ENCODE data around the gene IDI1.
"Not testable (repeated sequence)": the region's sequence is repeated elsewhere in the genome, so short reads cannot be mapped to it uniquely, and the experiment has no call there.

Gene IDI1

DNA sequence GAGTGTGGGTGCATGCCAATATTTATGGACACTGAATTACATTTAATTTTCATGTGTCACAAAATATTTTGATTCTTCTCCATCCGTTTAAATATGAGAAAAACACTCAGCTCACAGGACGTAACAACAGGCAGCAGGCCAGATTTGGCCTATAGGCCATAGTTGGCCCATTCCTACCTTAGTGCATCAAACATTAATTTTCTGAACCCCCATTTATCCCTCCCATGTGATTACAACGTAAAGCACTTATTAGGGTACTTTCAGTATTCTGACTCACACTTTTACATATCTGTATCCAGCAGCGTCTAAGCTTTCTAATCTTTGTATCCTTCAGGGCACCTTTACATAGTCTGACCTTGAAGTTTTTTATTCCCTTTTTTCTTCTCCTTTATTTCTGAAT, 4.0 kb downstream of the IDI1 start:
- Histone ChIP-seq H3K4me3 (no peak overlapping the region), H3K27ac (peak overlapping the region in 1 of 2 donors; percentile 35)
- no peak for DNase-seq (ENCODE audit: low spot score)
- TF ChIP-seq, protein P1, sequence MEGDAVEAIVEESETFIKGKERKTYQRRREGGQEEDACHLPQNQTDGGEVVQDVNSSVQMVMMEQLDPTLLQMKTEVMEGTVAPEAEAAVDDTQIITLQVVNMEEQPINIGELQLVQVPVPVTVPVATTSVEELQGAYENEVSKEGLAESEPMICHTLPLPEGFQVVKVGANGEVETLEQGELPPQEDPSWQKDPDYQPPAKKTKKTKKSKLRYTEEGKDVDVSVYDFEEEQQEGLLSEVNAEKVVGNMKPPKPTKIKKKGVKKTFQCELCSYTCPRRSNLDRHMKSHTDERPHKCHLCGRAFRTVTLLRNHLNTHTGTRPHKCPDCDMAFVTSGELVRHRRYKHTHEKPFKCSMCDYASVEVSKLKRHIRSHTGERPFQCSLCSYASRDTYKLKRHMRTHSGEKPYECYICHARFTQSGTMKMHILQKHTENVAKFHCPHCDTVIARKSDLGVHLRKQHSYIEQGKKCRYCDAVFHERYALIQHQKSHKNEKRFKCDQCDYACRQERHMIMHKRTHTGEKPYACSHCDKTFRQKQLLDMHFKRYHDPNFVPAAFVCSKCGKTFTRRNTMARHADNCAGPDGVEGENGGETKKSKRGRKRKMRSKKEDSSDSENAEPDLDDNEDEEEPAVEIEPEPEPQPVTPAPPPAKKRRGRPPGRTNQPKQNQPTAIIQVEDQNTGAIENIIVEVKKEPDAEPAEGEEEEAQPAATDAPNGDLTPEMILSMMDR (IDR thresholded peaks at IDR 0.05), result no peak

DNA sequence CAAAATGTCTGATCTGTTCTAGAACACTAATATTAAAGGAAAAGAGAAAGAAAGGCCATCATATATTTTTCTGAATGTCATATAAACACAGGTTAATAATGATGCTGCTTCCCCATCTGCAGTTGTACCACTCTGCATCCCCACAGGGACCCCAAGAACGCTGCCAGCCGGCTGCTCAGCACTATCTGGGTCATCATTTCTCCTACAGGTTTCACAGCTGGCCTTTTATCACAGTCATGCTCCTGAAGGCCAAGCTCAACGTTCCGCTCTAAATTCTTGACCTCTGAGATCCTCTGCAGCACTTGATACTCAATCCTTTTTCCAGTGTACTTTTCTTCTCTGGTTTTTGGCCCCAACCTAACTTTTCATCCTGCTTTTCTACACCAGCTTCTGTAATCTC, 4.8 kb downstream of the IDI1 start:
- TF ChIP-seq, protein P1 (IDR thresholded peaks at IDR 0.05), result no peak
- DNase-seq (ENCODE audit: low spot score), result no peak
- Histone ChIP-seq H3K4me3 (peak overlapping the region; percentile 25), H3K27ac (peak overlapping the region in 1 of 2 donors; percentile 70)

DNA sequence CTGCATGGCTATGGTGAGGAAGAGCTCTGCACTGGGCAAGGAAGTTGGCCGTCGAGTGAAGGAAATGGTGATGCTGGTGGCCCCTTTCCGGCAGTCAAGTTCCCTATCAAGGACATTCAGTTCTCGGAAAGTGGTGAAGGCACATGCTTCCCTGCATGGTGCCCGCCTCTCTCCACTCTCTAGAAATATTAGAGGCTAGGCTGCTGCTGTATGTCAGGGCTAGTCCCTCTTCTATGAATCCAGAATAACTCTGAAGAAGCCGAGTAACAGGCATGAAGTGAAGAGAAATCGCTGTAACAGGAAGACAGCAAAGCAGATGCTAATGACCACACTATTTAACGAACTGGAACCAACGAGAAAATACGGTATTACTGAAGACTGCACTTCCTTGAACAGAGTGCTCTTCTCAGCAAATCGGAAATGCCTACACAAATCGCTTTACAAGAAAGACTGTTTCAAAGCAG, 5.4 kb downstream of the IDI1 start:
- Histone ChIP-seq H3K27ac (peak overlapping the region in 1 of 2 donors; percentile 70), H3K4me3 (peak overlapping the region; percentile 25)
- DNase-seq (ENCODE audit: low spot score), result no peak
- TF ChIP-seq, protein P1 (IDR thresholded peaks at IDR 0.05), result no peak

DNA sequence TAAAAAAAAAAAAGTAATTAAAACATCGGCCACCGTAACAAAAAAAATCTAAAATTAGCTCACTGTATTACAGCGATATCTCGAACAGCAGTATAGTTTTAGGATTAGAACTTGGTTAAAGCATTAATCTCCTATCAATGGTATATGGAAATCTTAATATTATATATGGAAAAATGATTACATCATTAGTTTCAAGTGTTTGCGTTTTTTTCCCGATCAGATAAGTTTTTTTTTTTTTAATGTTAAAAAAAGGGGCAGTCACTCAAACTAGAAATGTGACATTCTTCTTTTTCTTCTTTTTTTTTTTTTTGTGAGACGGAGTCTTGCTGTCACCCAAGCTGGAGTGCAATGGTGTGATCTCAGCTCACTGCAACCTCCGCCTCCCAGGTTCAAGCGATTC, 7.4 kb downstream of the IDI1 start:
- no peak overlapping the region for H3K27ac ChIP-seq
- no peak for DNase-seq (ENCODE audit: low spot score)
- no peak overlapping the region for H3K4me3 ChIP-seq
- TF ChIP-seq, protein P1 (IDR thresholded peaks at IDR 0.05), result no peak

DNA sequence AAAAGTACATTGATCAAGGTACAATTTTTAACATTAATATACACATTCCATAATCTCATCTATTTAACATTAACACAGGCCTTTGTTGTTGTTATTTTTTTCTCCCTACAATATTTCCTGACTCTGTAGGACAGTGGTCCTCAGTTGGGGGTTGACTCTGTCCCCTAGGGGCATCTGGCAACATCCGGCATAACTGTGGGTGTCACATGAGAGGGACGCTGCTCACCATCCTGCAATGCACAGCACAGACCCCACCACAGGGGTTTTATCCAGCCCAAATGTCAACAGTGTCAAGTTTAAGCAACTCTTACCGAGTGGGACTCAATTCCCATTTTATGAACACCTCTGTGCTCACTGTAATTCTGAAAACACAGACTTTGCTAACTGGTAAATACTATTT, 8.8 kb downstream of the IDI1 start:
- TF ChIP-seq, protein P1 (IDR thresholded peaks at IDR 0.05), result no peak
- no peak overlapping the region for H3K27ac ChIP-seq

DNA sequence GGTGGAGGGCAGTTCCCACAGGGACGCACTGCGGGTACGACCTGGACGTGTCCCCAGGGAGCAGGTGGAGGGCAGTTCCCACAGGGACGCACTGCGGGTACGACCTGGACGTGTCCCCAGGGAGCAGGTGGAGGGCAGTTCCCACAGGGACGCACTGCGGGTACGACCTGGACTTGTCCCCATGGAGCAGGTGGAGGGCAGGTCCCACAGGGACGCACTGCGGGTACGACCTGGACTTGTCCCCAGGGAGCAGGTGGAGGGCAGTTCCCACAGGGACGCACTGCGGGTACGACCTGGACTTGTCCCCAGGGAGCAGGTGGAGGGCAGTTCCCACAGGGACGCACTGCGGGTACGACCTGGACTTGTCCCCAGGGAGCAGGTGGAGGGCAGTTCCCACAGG, 10.2 kb downstream of the IDI1 start:
- H3K27ac ChIP-seq; DNase-seq (ENCODE audit: low spot score); H3K4me3 ChIP-seq: not testable (repeated sequence)

More for the DNA sequence above, 8.8 kb downstream of the IDI1 start:
- DNase-seq (ENCODE audit: low spot score), result no peak
- no peak overlapping the region for H3K4me3 ChIP-seq

DNA sequence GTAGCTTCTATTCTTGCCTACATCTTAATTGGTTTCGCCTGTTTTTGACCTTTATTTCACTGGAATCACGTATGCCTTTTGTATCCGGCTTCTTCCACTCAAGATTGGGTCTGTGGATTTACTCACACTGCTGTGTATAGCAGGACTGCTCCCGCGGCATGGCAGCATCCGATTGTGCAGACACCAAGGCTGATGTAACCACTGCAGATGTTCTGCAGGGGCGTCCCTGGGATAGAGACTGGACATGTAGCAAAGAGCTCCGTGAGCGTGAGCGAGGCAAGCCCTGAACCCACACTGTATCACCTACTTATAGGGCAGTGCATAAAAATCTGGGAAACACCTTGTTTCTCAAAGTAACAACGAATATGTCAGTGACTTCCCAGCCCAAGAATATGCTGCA, 11.8 kb downstream of the IDI1 start:
- TF ChIP-seq, protein P1 (IDR thresholded peaks at IDR 0.05), result no peak
- Histone ChIP-seq H3K27ac (no peak overlapping the region), H3K4me3 (no peak overlapping the region)
- no peak for DNase-seq (ENCODE audit: low spot score)

DNA sequence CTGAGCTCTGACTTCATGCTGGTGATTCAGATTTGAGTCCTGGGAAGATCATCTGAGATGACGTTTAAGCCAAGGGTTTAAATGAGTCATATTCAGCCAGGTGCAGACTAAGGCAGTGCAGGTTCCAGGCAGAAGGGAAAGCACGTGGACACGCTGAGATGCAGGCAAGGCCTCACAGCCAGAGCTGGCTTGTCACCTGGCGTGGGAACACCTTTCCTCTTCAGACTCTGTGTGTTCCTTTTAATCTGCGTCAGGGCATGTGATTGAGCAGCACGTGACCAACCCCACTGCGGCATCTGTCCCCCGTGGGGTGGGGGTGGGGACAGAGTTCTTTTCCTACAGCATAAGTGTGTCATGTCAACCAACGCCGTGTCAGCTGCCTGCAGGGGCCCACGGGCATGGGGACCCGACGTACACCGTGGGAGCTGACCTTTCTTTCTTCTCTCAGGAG, 12.6 kb downstream of the IDI1 start:
- H3K4me3 ChIP-seq, result no peak overlapping the region
- no peak overlapping the region for H3K27ac ChIP-seq
- no peak for DNase-seq (ENCODE audit: low spot score)
- TF ChIP-seq, protein P1 (IDR thresholded peaks at IDR 0.05), result no peak
